ENCODE measurements around the gene ATN1. TPM values are rescaled to one million over a fixed set of nuclear protein-coding genes. Genes with fewer than 3 reads are reported as not detected.

Gene ATN1
- total RNA-seq, 2 experiments from 2014 or later: 33.9 to 34.6 TPM

Other genes starting within 250 kb of the ATN1 start
- 10 to 100 TPM; 69.5 to 78.1 TPM for gene ZNF384, start 238.6 kb upstream of the ATN1 start, total RNA-seq
- gene PIANP, start 227.1 kb upstream of the ATN1 start, total RNA-seq: not detected
- gene COPS7A, start 203.9 kb upstream of the ATN1 start, total RNA-seq: 10 to 100 TPM; 28.4 to 29.0 TPM
- 100 to 1,000 TPM; 101 to 108 TPM for gene MLF2, start 174.8 kb upstream of the ATN1 start, total RNA-seq
- 10 to 100 TPM; 47.0 to 49.6 TPM for gene PTMS, start 161.6 kb upstream of the ATN1 start, total RNA-seq
- gene LAG3, start 155.4 kb upstream of the ATN1 start, total RNA-seq: 10 to 100 TPM; 91.9 TPM
- 100 to 1,000 TPM; 324 to 327 TPM for gene CD4, start 138.4 kb upstream of the ATN1 start, total RNA-seq
- not detected for gene GPR162, start 106.1 kb upstream of the ATN1 start, total RNA-seq
- under 1 TPM; 0.18 to 0.68 TPM for gene P3H3, start 99.6 kb upstream of the ATN1 start, total RNA-seq
- not detected for gene GNB3, start 87.0 kb upstream of the ATN1 start, total RNA-seq
- 100 to 1,000 TPM in 1 of 2 experiments, 10 to 100 TPM in 1; 96.5 to 101 TPM for gene CDCA3, start 76.7 kb upstream of the ATN1 start, total RNA-seq
- gene USP5, start 75.8 kb upstream of the ATN1 start, total RNA-seq: 100 to 1,000 TPM in 1 of 2 experiments, 10 to 100 TPM in 1; 91.4 to 109 TPM
- 1,000 to 10,000 TPM; 1,228 to 1,253 TPM for gene TPI1, start 60.4 kb upstream of the ATN1 start, total RNA-seq
- gene SPSB2, start 54.7 kb upstream of the ATN1 start, total RNA-seq: 10 to 100 TPM; 11.1 to 11.2 TPM
- gene LRRC23, start 23.1 kb upstream of the ATN1 start, total RNA-seq: 1 to 10 TPM; 5.7 to 6.1 TPM
- gene ENO2, start 13.4 kb upstream of the ATN1 start, total RNA-seq: 100 to 1,000 TPM; 206 to 207 TPM
- not detected for gene RNU7-1, start 15.9 kb downstream of the ATN1 start, total RNA-seq
- 100 to 1,000 TPM; 141 TPM for gene C12orf57, start 16.1 kb downstream of the ATN1 start, total RNA-seq
- 100 to 1,000 TPM; 295 to 299 TPM for gene PTPN6, start 23.4 kb downstream of the ATN1 start, total RNA-seq
- 100 to 1,000 TPM; 194 to 196 TPM for gene PHB2, start 42.7 kb downstream of the ATN1 start, total RNA-seq
- gene EMG1, start 43.0 kb downstream of the ATN1 start, total RNA-seq: 10 to 100 TPM; 39.4 to 50.2 TPM
- gene LPCAT3, start 90.5 kb downstream of the ATN1 start, total RNA-seq: 10 to 100 TPM; 34.6 to 37.0 TPM
- gene C1S, start 132.8 kb downstream of the ATN1 start, total RNA-seq: 1 to 10 TPM; 1.7 TPM
- 1 to 10 TPM; 2.7 to 3.8 TPM for gene C1R, start 164.5 kb downstream of the ATN1 start, total RNA-seq
- gene C1RL, start 181.3 kb downstream of the ATN1 start, total RNA-seq: 10 to 100 TPM; 26.5 to 28.8 TPM
- gene RBP5, start 200.9 kb downstream of the ATN1 start, total RNA-seq: 1 to 10 TPM in 1 of 2 experiments, under 1 TPM in 1; 0.86 to 1.8 TPM
- gene CLSTN3, start 202.4 kb downstream of the ATN1 start, total RNA-seq: 100 to 1,000 TPM; 148 to 152 TPM

Measured in activated CD4-positive, alpha-beta memory T cell treated with anti-CD3 and anti-CD28 coated beads, Interleukin-2, amount 10 ng/mL, durations not matched to agents 7 days and 5 days (primary cell).